Mesodermal cell (in vitro differentiated cells): ENCODE results near the gene FMO2.
A peak's percentile ranks its signal among the peaks of the same experiment; 100 is the strongest.
"Not testable (repeated sequence)": the region's sequence is repeated elsewhere in the genome, so short reads cannot be mapped to it uniquely, and the experiment has no call there.

ENCODE experiments used
- H3K27ac ChIP-seq: 2 replicates; pipeline ENCODE4 v1.7.0; 2013; ENCODE audit warnings: mild to moderate bottlenecking, low read depth, low read length, moderate library complexity; ENCODE audit not compliant: severe bottlenecking
- H3K36me3 ChIP-seq: 2 replicates; pipeline ENCODE4 v1.7.1; 2013; ENCODE audit warnings: mild to moderate bottlenecking, low read length, moderate library complexity; ENCODE audit not compliant: control insufficient read depth, insufficient read depth
- H3K4me1 ChIP-seq: one replicate; pipeline ENCODE4 v1.7.1; 2013; ENCODE audit warnings: mild to moderate bottlenecking, low read length; ENCODE audit not compliant: insufficient read depth, control insufficient read depth, poor library complexity, severe bottlenecking
- H3K4me3 ChIP-seq: 2 replicates; pipeline ENCODE4 v1.7.0; 2013; ENCODE audit warnings: low read length, control low read depth, mild to moderate bottlenecking; ENCODE audit not compliant: insufficient read depth, poor library complexity, severe bottlenecking; ENCODE audit errors: extremely low read depth
- H3K9me3 ChIP-seq: 2 replicates; pipeline ENCODE4 v1.7.1; 2013; ENCODE audit warnings: mild to moderate bottlenecking, low read length, moderate library complexity; ENCODE audit not compliant: control insufficient read depth
- WGBS, 2 experiments: methylation state at CpG; one replicate each; pipeline ENCODE4 v1.1.5; 2013; ENCODE audit warnings: missing lambda C conversion rate in 2 of 2; ENCODE audit not compliant: insufficient coverage in 2 of 2; 5-methylcytosine and 5-hydroxymethylcytosine counted together

Gene FMO2

GRCh38 chr1:171220581-171221054 is 35.5 kb downstream of the FMO2 start:
- Histone ChIP-seq H3K4me3 (peak overlapping the region; percentile 28), H3K4me1 (peaks cover 18% of the 10 kb centered on the region), H3K36me3 (no peaks in the 10 kb centered on the region), H3K9me3 (peaks cover 7% of the 10 kb centered on the region), H3K27ac (peak overlapping the region; percentile 86)
- WGBS, 2 experiments: 0 to 20% methylated on average over 3 to 5 of the region's 11 CpGs

- H3K4me1 ChIP-seq: peaks cover 18% of the 10 kb centered on the region
- 79 to 86% methylated on average over 3 to 4 of the region's 5 CpGs for WGBS, 2 experiments
These were observed 36.8 kb downstream of the FMO2 start for GRCh38 chr1:171221665-171222591.

GRCh38 chr1:171222936-171223335 is 37.8 kb downstream of the FMO2 start:
- H3K36me3 ChIP-seq: no peaks in the 10 kb centered on the region
- H3K9me3 ChIP-seq: peaks cover 7% of the 10 kb centered on the region
- no peak overlapping the region for H3K4me3 ChIP-seq
- H3K27ac ChIP-seq: no peak overlapping the region
- WGBS, 2 experiments: 92 to 96% methylated on average over 3 of the region's 5 CpGs
- peaks cover 18% of the 10 kb centered on the region for H3K4me1 ChIP-seq

More at GRCh38 chr1:171221665-171222591, 36.8 kb downstream of the FMO2 start:
- no peak overlapping the region for H3K4me3 ChIP-seq
- H3K36me3 ChIP-seq: no peaks in the 10 kb centered on the region
- no peak overlapping the region for H3K27ac ChIP-seq
- peaks cover 7% of the 10 kb centered on the region for H3K9me3 ChIP-seq

GRCh38 chr1:171224257-171224656 is 39.2 kb downstream of the FMO2 start:
- H3K27ac ChIP-seq, H3K9me3 ChIP-seq, H3K4me3 ChIP-seq, H3K36me3 ChIP-seq: not testable (repeated sequence)
- peaks cover 18% of the 10 kb centered on the region for H3K4me1 ChIP-seq
- 74 to 91% methylated on average over 2 to 4 of the region's 4 CpGs for WGBS, 2 experiments

- no CpG with 5 or more reads among the region's 1 CpG for WGBS, 2 experiments
These were observed 41.8 kb downstream of the FMO2 start for GRCh38 chr1:171226747-171227370.

GRCh38 chr1:171231326-171231725 is 46.2 kb downstream of the FMO2 start:
- Histone ChIP-seq H3K27ac (no peak overlapping the region), H3K9me3 (no peaks in the 10 kb centered on the region), H3K4me3 (no peak overlapping the region), H3K4me1 (no peaks in the 10 kb centered on the region), H3K36me3 (no peaks in the 10 kb centered on the region)

More at GRCh38 chr1:171226747-171227370, 41.8 kb downstream of the FMO2 start:
- H3K9me3 ChIP-seq: peaks cover 7% of the 10 kb centered on the region
- H3K4me1 ChIP-seq: peaks cover 5% of the 10 kb centered on the region
- no peak overlapping the region for H3K4me3 ChIP-seq
- no peak overlapping the region for H3K27ac ChIP-seq
- H3K36me3 ChIP-seq: no peaks in the 10 kb centered on the region

- Histone ChIP-seq H3K9me3 (no peaks in the 10 kb centered on the region), H3K4me1 (no peaks in the 10 kb centered on the region), H3K36me3 (no peaks in the 10 kb centered on the region), H3K27ac (no peak overlapping the region), H3K4me3 (no peak overlapping the region)
- WGBS, 2 experiments: no CpG with 5 or more reads among the region's 1 CpG
These were observed 48.1 kb downstream of the FMO2 start for GRCh38 chr1:171233183-171233582.

- WGBS, 2 experiments: 95 to 100% methylated on average over 2 to 3 of the region's 4 CpGs
- not testable (repeated sequence) for H3K27ac ChIP-seq, H3K36me3 ChIP-seq, H3K9me3 ChIP-seq, H3K4me3 ChIP-seq, H3K4me1 ChIP-seq
These were observed 51.1 kb downstream of the FMO2 start for GRCh38 chr1:171236231-171236630.

- WGBS, 2 experiments: 88 to 93% methylated on average over 1 to 3 of the region's 4 CpGs
- H3K4me1 ChIP-seq: no peaks in the 10 kb centered on the region
- H3K4me3 ChIP-seq: no peak overlapping the region
- no peak overlapping the region for H3K27ac ChIP-seq
- H3K36me3 ChIP-seq: no peaks in the 10 kb centered on the region
- H3K9me3 ChIP-seq: peaks cover 3% of the 10 kb centered on the region
These were observed 58.8 kb downstream of the FMO2 start for GRCh38 chr1:171243878-171244277.

- 6 to 43% methylated on average over 1 to 2 of the region's 6 CpGs for WGBS, 2 experiments
- no peak overlapping the region for H3K4me3 ChIP-seq
- no peaks in the 10 kb centered on the region for H3K36me3 ChIP-seq
- H3K4me1 ChIP-seq: no peaks in the 10 kb centered on the region
- H3K27ac ChIP-seq: no peak overlapping the region
- no peaks in the 10 kb centered on the region for H3K9me3 ChIP-seq
These were observed 60.5 kb downstream of the FMO2 start for GRCh38 chr1:171245458-171246064.
